ENCODE measurements around the gene AIF1.

DNA sequence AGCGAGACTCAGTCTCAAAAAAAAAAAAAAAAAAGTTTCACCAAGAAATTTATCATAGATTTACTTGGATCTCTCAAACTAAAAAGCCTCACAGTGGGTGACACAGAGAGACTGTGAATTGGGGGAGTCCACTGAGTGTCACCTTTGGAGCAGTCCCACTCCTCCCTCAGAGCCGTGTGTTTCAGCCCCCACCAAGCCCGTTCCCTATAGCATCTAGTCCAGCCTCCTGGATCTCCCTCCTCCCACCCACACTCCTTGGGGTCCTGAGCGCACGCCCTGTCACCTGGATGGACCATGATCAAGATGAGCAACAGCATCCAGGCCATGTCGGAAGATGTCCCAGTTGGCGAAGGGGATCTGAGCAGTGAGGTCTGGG lies 22.6 kb upstream of the AIF1 start:
- no peak for TF ChIP-seq POLR2AphosphoS5 (IDR thresholded peaks at IDR 0.05)
- TF ChIP-seq CTCF (IDR thresholded peaks at IDR 0.05), result no peak
